NCI-H2227 (cell line): ENCODE measurements around the gene ELP5.
A peak's percentile ranks its signal among the peaks of the same experiment; 100 is the strongest.

Experiments
- DNase-seq: peaks from one replicate; lab custom pipeline; 2025; ENCODE audit not compliant: unreplicated experiment; lab: John Stamatoyannopoulos, UW

Gene ELP5

GRCh38 chr17:7218758-7219157 is 33.3 kb upstream of the ELP5 start:
- no peak for DNase-seq

GRCh38 chr17:7219229-7219811 is 32.7 kb upstream of the ELP5 start:
- DNase-seq = no peak

GRCh38 chr17:7219812-7220592 is 32.0 kb upstream of the ELP5 start, which contains the start of the genes ACADVL and DLG4:
TSS of gene ACADVL (plus strand) at chr17:7219938. CDS start at chr17:7219985, 47 bp downstream.
TSS of gene DLG4 (minus strand) at chr17:7219836.
- peak; percentile 81 for DNase-seq

GRCh38 chr17:7220593-7221277 is 31.3 kb upstream of the ELP5 start:
- DNase-seq = peak; percentile 57

- no peak for DNase-seq
Measured at GRCh38 chr17:7221278-7222092, 30.5 kb upstream of the ELP5 start.

GRCh38 chr17:7222093-7222971 is 29.7 kb upstream of the ELP5 start:
- no peak for DNase-seq

- DNase-seq = no peak
Measured at GRCh38 chr17:7222972-7223292, 29.1 kb upstream of the ELP5 start.

- no peak for DNase-seq
Measured at GRCh38 chr17:7223375-7223774, 28.6 kb upstream of the ELP5 start.

- no peak for DNase-seq
Measured at GRCh38 chr17:7224110-7224509, 27.9 kb upstream of the ELP5 start.

GRCh38 chr17:7224661-7225111 is 27.3 kb upstream of the ELP5 start:
- DNase-seq = no peak

- DNase-seq = no peak
Measured at GRCh38 chr17:7225711-7226331, 26.2 kb upstream of the ELP5 start.

- DNase-seq = no peak
Measured at GRCh38 chr17:7226721-7227710, 25.0 kb upstream of the ELP5 start.

GRCh38 chr17:7228920-7229319 is 23.1 kb upstream of the ELP5 start:
- DNase-seq = no peak

GRCh38 chr17:7229504-7229903 is 22.5 kb upstream of the ELP5 start:
- DNase-seq = no peak

- no peak for DNase-seq
Measured at GRCh38 chr17:7232114-7232513, 19.9 kb upstream of the ELP5 start.

GRCh38 chr17:7233701-7234082 is 18.3 kb upstream of the ELP5 start:
- no peak for DNase-seq

- peak; percentile 94 for DNase-seq
Measured at GRCh38 chr17:7234083-7234951, 17.7 kb upstream of the ELP5 start, which contains the start of gene DVL2. TSS of gene DVL2 (minus strand) at chr17:7234517. CDS start at chr17:7234262, 255 bp downstream.
